GM10847 (cell line): ENCODE results near the gene CA11.

Experiments used
- POLR2A ChIP-seq: IDR thresholded peaks from 2 replicates; pipeline ENCODE4 v1.6.1; 2011; ENCODE audit not compliant: insufficient read length; ENCODE audit errors: extremely low read depth

Gene CA11

DNA sequence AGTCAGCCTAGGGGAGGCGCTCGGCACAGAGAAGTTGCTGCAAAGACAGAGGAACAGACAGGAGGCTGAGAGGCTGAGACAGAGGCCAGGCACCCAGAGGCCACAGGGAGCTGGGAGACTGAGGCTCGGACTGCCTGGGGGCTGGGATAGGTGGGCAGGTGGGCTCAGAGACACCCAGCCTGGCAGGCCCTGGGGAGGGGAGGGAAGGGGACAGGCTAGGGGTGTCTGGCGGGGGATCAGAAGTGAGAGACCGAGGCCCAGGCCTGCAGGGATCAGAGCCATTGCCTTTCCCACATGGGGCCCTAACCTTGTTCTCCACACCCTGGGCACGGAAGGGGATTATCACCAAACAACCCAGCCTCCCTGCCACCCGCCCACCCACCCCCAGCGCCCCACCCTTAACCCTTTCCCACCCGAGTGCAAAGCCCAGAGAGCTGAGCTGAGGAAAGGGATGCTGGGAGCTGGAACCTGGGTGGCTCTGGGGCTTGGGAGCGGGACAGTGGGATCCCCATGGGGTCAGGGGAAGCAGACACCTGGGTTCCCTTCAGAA, 25.5 kb upstream of the CA11 start:
- TF ChIP-seq POLR2A = no peak

DNA sequence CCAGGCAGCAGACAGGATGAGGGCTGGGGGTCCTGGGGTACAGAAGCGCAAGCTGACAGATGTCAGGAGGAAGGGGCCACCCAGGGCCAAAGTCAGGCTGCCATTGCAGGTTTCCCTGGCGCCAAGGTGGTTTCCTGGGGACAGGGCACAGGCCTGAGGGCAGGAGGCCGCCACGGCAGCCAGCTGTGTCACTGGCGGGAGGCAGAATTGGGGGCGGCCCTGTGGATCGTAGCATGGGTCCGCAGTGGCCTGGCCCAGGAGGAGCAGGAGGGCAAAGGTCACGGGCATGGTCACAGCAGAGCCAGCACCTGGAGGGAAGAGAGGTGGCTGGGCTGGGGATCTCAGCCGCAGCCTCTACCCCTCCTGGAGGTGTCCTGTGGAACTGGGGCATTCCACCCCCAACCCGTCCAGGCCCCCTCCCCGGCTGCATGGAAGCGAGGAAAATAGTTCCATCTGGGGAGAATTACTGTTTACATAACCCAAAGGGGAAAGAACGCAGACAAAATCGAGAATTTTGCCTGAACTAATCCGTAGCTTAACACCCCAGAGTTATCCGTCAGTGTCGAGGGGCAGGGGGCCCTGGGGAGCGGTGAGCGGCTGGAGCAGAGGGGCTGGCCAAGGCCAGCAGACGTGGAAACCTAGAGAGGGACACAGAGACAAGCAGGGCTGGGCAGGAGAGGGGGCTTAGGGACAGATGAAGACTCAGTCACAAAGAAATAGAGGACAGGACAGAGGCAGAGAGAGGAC, 24.9 kb upstream of the CA11 start:
- no peak for TF ChIP-seq POLR2A

DNA sequence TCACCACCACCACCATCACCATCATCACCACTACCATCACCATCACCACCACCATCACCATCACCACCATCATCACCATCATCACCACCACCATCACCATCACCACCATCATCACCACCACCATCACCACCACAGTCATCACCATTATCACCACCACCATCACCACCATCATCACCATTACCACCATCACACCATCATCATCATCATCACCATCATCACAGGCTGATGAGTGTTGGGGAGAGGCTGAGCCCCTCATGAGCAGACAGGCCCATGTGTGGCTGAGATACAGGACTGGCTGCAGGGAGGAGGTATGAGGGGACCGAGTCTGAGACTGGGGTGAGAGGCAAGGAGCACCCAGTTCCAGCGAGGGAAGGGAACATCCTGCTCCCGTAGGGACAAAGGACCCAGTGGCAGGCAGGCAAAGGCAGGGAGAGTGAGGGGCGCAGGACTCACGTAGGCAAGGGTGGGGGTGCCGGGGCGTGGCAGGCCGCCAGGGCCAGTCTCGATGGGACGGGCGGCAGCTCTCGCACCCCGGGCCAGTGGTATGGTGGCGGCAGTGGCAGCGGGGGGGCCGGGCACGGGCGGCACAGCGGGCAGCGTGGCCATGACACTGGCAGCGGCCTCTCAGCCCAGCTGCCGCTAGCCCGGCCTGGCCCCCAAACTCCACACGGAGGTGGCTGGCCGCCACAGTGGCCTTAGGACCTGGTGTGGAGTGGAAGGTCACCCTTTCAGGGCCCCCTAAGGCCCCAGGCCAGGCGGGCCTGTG, 24.1 kb upstream of the CA11 start:
- no peak for TF ChIP-seq POLR2A

DNA sequence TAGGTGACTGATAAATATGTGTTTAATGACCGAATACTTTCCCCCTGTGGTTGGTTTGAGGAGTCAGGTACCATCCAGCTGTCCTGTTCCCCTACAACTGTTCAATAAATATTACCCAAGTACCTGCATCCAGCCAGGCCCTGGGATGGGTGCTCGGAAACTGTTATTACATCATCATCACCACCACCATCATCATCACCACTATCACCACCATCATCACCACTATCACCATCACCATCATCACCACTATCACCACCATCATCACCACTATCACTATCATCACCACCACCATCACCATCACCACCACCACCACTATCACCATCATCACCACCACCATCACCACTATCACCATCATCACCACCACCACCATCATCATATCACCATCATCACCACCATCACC, 22.8 kb upstream of the CA11 start:
- TF ChIP-seq POLR2A = no peak

DNA sequence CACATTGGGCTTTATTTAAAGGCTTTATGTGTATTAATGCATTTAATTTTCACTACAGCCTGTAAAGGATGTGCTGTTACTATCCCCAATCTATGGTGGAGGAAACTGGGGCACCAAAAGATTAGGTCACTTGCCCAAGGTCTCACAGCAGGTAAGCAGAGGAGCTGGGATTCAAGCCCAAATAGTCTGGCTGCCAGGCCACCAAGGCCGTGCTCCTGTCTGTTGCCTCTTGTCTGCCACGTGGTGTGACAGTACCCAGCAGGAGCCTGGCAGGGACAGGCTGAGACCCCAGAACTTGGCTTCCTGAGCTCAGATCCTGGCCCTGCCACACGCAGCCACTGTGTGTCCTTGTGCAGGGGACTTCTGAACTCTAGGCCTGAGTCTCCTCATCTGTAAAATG, 22.3 kb upstream of the CA11 start:
- TF ChIP-seq POLR2A = no peak

DNA sequence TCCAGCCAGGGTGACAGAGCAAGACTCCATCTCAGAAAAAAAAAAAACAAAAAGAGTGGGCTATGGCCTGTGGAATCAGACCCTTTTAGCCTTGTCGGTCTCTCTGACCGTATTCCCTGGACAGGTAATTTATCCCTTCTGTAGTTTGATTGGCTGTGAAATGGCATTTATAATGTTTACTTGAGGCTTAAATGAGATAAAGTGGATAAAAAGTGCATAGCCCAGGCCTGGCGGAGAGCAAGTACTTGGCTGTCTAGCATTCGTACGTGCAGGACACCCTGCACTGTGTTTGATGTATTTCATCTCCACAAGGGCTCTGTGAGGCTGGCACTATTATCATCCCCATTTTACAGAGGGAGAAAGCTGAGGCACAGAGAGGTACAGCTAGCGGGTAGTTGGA, 19.8 kb upstream of the CA11 start:
- no peak for TF ChIP-seq POLR2A

DNA sequence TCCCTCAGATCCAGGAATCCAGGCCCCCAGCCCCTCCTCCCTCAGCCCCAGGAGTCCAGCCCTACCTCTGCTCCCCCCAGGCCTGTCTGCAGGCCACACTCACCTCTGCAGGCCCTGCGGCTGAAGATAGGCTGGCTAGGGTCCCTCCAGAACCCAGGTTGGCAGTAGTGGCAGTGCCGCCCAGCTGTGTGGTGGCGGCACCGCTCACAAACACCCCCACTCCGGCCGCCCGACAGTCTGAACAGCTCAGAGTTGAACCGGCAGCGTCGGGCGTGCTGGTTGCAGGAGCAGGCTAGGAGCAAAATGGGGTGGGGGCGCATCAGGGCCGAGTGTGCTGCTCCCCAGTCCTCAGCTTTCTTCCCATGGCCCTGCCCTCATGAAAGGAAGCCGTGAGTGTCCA, 18.5 kb upstream of the CA11 start:
- no peak for TF ChIP-seq POLR2A

DNA sequence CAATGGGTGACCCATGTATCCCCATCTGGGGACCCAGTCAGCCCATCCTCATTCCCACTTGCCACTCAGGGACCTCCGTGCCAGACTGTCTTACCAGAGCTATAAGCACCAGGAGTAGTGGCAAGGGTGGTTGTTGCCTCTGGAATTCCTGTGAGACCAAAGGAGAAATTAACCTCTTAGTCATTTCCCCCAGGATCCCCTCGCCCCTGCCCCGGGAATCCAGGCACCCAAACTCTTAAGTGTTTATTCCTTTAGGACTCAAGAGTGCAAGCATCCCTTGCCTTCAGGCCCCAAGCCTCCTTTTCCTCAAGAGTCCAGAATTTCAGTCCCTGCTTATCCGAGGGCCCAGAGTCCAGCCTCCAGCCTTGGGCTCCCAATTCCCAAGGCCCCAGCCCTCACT, 17.7 kb upstream of the CA11 start:
- no peak for TF ChIP-seq POLR2A

DNA sequence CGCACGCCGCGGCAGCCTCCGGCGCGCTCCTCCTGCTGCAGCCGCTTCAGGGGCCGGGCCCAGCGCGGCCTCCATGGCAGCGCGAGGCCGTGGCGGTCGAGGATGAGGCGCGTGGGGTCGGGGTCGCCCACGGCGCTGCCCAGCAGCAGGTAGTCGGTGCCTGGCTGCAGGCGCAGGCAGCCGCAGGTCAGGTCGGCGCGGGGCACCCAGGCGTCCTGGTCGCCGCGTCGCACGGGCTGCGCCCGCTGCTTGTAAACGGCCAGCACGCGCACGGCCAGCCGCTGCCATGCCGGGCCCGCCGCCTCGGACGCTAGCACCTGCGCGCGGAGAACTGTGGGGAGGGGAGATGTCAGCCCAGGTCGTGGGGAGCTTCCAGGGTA, 15.7 kb upstream of the CA11 start:
- TF ChIP-seq POLR2A = no peak

DNA sequence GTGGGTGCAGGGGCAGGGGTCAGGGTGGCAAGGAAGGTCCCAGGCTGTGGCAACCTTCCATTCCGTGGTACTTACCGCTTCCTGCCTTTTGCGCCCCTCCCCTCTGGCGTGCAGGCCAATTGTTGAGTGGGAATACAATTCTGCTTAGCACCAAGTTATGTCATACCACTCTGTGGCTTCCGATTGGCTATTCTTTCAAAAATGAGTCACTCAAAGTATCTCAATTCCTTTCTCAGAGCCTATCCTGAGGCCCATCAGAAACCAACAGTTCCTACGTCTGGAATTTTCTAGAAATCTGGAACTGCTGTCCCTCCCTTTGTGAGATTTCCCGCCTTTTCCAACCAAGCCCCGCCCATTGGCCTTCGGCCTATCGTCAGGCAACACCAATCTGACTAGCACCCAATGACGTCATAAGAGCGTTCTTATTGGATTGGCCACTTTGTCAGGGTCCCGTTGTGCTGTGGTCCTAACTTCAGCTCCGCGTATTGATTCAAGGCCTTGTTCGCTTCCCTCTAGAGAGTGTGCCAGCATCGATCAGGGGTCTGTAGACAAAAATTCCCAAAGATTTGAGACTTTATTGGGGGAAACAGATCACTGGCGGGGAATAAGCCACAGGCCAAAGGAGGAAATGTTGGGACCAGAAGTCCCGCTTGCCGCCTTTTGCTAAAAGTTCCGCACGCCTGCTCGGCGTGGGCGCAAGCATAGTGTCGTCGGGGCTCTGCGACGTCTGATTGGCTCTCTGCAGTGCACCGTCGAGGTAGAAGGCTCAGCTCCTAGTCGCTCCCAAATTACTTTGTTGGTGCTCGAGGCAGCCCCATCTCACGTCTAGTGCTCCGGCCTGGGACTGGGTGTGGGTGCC, 15.1 kb upstream of the CA11 start:
- TF ChIP-seq POLR2A = no peak

DNA sequence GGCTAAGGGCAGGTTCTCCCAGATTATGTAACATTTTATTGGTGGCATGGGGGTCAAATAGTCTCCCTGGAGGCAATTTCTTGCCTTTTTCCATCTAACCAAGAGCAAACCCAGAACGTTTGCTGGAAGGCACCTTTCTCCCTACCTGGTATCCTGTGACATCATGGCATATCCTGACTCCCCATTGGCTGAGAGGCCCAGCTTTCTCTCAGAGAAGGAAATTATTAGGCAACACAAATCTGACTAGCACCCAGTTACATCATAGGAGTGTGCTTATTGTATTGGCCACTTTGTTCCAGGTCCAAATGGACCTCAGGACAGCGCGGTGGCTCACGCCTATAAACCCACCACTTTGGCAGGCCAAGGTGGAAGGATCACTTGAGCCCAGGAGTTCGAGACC, 13.8 kb upstream of the CA11 start:
- TF ChIP-seq POLR2A = no peak

DNA sequence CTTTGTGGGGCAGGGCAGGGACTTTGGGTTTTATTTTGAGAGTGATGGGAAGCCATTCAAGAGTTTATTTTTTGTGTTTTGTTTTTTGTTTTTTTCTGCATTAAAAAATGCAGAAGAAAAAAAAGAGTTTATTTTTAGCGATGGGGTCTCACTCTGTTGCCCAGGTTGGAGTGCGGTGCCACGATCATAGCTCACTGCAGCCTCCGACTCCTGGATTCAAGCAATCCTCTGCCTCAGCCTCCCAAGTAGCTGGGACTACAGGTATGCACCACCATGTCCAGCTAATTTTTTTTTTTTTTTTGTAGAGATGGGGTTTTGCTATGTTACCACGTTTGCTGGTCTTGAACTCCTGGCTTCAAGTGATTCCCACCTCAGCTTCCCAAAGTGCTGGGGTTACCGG, 12.5 kb upstream of the CA11 start:
- no peak for TF ChIP-seq POLR2A

DNA sequence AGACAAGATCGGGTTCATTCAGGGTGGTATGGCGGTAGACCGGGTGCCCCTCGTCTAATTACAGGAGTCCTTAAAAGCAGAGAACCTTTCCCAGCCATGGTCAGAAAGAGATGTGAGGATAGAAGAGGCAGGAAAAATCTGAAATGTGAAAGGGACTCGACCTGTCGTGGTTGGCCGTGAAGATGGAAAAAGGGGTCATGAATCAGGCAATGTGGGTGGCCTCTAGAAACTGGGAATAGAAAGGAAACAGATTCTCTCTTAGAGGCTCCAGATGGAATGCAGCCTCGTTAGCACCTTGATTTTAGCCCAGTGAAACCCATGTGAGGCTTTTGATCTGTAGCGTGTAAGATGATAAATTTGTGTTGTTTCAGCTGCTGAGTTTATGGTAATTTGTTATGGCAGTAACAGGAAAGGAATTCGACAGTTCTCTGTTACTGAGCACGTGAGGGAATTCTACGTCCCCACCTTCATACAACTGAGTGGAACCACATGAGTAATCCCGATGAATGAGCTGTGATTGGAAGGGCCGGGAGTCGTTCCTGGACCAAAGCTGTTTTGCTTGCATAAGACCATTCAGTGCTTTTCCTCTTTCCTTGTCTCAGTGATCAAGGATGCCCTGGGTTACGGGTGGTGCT, 11.0 kb upstream of the CA11 start:
- TF ChIP-seq POLR2A = no peak

DNA sequence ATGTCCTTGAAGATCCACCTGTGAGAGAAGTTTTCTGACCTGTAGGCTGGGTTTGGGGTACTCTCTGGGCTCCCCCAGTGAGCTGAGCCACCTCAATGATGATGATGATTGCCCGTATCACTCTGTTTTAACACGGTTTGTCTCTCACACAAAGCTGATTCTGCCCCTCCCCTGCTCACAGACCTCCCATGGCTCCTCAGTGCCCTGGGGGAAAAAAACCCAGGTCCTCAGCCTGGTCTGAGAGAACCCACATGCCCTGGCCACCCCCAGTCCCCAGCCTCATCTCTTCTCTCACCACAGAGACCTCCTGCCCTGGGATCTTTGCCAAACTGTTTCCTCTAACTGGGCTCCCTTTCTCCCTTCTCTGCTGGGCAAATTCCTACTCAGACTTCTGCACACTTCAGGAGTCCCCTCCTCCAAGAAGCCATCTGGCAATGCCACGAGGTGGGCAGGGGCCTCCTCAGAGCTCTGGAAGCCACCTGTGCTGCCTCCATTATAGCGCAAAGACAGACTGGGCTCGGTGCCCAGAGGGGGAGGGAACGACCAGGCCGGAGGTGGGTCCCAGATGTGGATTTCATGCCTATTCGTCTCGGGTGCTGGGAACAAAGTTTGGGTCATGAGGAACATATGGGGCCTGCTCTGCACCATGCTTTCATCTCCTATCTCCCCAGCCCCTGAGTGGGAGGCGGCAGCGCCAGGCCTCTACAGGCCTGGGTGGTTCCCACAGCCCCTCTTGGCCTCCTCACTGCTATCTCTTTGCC, 8.5 kb upstream of the CA11 start:
- no peak for TF ChIP-seq POLR2A
